Measurements from ENCODE around the gene TCF7L2.

Gene TCF7L2

GRCh38 chr10:112951359-112952281 is 1.6 kb downstream of the TCF7L2 start:
- TF ChIP-seq, protein P1, sequence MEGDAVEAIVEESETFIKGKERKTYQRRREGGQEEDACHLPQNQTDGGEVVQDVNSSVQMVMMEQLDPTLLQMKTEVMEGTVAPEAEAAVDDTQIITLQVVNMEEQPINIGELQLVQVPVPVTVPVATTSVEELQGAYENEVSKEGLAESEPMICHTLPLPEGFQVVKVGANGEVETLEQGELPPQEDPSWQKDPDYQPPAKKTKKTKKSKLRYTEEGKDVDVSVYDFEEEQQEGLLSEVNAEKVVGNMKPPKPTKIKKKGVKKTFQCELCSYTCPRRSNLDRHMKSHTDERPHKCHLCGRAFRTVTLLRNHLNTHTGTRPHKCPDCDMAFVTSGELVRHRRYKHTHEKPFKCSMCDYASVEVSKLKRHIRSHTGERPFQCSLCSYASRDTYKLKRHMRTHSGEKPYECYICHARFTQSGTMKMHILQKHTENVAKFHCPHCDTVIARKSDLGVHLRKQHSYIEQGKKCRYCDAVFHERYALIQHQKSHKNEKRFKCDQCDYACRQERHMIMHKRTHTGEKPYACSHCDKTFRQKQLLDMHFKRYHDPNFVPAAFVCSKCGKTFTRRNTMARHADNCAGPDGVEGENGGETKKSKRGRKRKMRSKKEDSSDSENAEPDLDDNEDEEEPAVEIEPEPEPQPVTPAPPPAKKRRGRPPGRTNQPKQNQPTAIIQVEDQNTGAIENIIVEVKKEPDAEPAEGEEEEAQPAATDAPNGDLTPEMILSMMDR (IDR thresholded peaks at IDR 0.05; ENCODE audit: low read depth, low read length), result no peak
- H3K4me3 ChIP-seq (replicated peaks in 1 of 2; ENCODE audit: low read depth in 2 of 2, low read length in 2 of 2), result peak overlapping the region; percentile 72 to 76
- DNase-seq (ENCODE audit: low read depth in 2 of 2), result peak; percentile 83 to 91

GRCh38 chr10:112952282-112953173 is 2.5 kb downstream of the TCF7L2 start:
- TF ChIP-seq, protein P1 (IDR thresholded peaks at IDR 0.05; ENCODE audit: low read depth, low read length), result no peak
- peak overlapping the region; percentile 72 to 74 for H3K4me3 ChIP-seq (replicated peaks in 1 of 2; ENCODE audit: low read depth in 2 of 2, low read length in 2 of 2)
- peak; percentile 39 for DNase-seq (ENCODE audit: low read depth in 2 of 2)

- TF ChIP-seq, protein P1 (IDR thresholded peaks at IDR 0.05; ENCODE audit: low read depth, low read length), result no peak
- peak overlapping the region; percentile 72 to 74 for H3K4me3 ChIP-seq (replicated peaks in 1 of 2; ENCODE audit: low read depth in 2 of 2, low read length in 2 of 2)
- DNase-seq (ENCODE audit: low read depth in 2 of 2), result peak; percentile 56 to 71
These were observed 3.4 kb downstream of the TCF7L2 start for GRCh38 chr10:112953174-112954159.

DNA sequence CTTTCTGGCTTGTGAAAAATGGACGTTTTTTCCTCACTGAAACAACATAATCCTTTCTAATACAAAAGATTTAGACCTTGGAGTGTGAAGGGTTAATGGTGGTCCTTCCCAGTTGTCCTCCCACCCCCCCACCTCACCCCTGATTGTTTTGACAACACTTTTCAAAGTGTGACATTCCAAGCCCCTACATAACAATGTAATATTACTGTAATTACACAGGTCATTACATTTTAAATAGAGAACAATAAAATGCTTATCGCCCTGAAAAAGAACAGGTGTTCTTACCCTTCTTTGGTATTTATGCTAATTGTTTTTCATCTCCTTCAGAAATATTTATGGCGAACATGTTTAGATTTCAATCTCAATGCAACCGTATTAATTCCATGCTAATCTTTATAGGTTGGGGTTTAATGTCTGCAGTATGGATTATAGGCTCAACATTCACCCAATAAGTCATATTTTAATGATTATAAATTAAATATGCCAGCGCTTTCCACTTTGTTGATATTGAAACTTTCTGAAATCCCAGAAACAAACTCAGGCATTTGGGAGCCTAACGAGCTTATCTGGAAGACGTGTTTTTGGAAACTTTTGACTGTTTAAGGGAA is 5.0 kb downstream of the TCF7L2 start:
- TF ChIP-seq, protein P1 (IDR thresholded peaks at IDR 0.05; ENCODE audit: low read depth, low read length), result no peak
- H3K4me3 ChIP-seq (replicated peaks in 1 of 2; ENCODE audit: low read depth in 2 of 2, low read length in 2 of 2), result peak overlapping the region; percentile 17 to 36
- no peak for DNase-seq (ENCODE audit: low read depth in 2 of 2)

DNA sequence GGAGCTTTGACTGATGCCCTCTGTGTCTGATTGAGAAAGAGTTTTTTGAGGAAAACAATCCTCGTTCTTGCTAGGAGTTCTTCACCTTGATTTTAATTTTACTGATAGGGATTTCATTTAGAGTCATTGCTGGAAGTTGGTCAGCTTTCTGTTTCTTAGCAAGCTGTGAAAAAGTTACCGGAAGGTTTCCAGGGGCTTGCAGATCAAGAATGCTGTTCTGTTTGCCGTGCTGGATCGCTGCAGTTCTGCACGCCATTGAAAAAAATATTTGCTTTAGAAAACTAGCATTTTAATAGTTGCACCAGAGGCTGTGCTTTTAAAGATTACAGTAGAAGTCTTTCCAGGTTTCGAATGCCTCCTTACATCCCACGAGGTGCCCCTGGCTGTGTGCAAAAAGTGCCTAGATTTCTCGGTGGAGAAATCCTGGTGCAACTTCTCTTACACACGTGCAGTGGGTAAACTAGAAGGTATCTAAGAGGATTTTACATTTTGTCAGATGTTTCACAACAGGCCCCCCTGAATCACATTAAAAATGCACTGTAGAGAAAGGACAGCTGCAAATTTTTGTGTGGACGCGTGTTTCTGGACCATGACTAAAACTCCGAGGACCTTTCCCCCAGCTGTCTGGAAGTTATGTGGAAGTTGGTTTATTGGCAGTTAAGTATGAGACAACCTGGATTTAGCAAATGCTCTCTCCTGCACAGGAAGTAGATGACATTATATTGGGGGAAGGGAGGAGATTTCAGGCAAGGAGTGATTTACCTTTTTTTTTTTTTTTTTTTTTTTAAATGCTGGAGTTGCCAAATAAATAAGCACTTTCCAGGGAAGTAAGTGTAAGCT is 5.8 kb downstream of the TCF7L2 start:
- TF ChIP-seq, protein P1 (IDR thresholded peaks at IDR 0.05; ENCODE audit: low read depth, low read length), result no peak
- DNase-seq (ENCODE audit: low read depth in 2 of 2), result peak; percentile 77 to 91
- peak overlapping the region; percentile 17 to 36 for H3K4me3 ChIP-seq (replicated peaks in 1 of 2; ENCODE audit: low read depth in 2 of 2, low read length in 2 of 2)
